BLaER1 (cell line): ENCODE results near the gene PODXL.
A peak's percentile ranks its signal among the peaks of the same experiment; 100 is the strongest.

Source experiments
- H3K27ac ChIP-seq: shearing (Covaris generic); formaldehyde crosslinking; 2 replicates; pipeline ENCODE4 v1.8.1; 2022
- H3K27me3 ChIP-seq: shearing (Covaris generic); formaldehyde crosslinking; 2 replicates; pipeline ENCODE4 v1.8.1; 2022
- H3K36me3 ChIP-seq: shearing (Covaris generic); formaldehyde crosslinking; 2 replicates; pipeline ENCODE4 v1.8.1; 2022
- H3K4me1 ChIP-seq: shearing (Covaris generic); formaldehyde crosslinking; 2 replicates; pipeline ENCODE4 v1.8.1; 2022
- H3K4me2 ChIP-seq: shearing (Covaris generic); formaldehyde crosslinking; 2 replicates; pipeline ENCODE4 v1.8.1; 2022
- H3K4me3 ChIP-seq: shearing (Covaris generic); formaldehyde crosslinking; 2 replicates; pipeline ENCODE4 v1.8.1; 2022
- H3K9ac ChIP-seq: shearing (Covaris generic); formaldehyde crosslinking; 2 replicates; pipeline ENCODE4 v1.8.1; 2022
- H3K9me3 ChIP-seq: shearing (Covaris generic); formaldehyde crosslinking; 2 replicates; pipeline ENCODE4 v1.8.1; 2022
- H4K20me1 ChIP-seq: shearing (Covaris generic); formaldehyde crosslinking; 2 replicates; pipeline ENCODE4 v1.8.1; 2022
- Cebpa-rat ChIP-seq: shearing (Covaris generic); IDR thresholded peaks from 2 replicates; pipeline ENCODE4 v1.8.1; 2022

The PODXL gene

GRCh38 chr7:131568510-131568909 is 12.1 kb upstream of the PODXL start:
- no peak for TF ChIP-seq Cebpa-rat
- H3K27me3 ChIP-seq: no peaks in the 10 kb centered on the region
- no peak overlapping the region for H3K4me2 ChIP-seq
- no peaks in the 10 kb centered on the region for H3K4me1 ChIP-seq
- no peak overlapping the region for H3K27ac ChIP-seq
- no peaks in the 10 kb centered on the region for H3K36me3 ChIP-seq
- no peak overlapping the region for H3K9ac ChIP-seq
- no peak overlapping the region for H3K4me3 ChIP-seq
- no peaks in the 10 kb centered on the region for H3K9me3 ChIP-seq
- H4K20me1 ChIP-seq: no peaks in the 10 kb centered on the region

GRCh38 chr7:131564640-131565039 is 8.2 kb upstream of the PODXL start:
- Histone ChIP-seq H3K4me2 (no peak overlapping the region), H3K27me3 (no peaks in the 10 kb centered on the region), H3K9me3 (no peaks in the 10 kb centered on the region), H3K4me3 (no peak overlapping the region), H4K20me1 (no peaks in the 10 kb centered on the region), H3K9ac (no peak overlapping the region), H3K4me1 (no peaks in the 10 kb centered on the region), H3K27ac (no peak overlapping the region), H3K36me3 (no peaks in the 10 kb centered on the region)
- TF ChIP-seq Cebpa-rat: no peak

GRCh38 chr7:131563918-131564317 is 7.5 kb upstream of the PODXL start:
- no peaks in the 10 kb centered on the region for H3K4me1 ChIP-seq
- TF ChIP-seq Cebpa-rat: no peak
- H3K36me3 ChIP-seq: no peaks in the 10 kb centered on the region
- H3K27me3 ChIP-seq: no peaks in the 10 kb centered on the region
- no peak overlapping the region for H3K4me2 ChIP-seq
- no peaks in the 10 kb centered on the region for H3K9me3 ChIP-seq
- H3K9ac ChIP-seq: no peak overlapping the region
- no peak overlapping the region for H3K27ac ChIP-seq
- no peak overlapping the region for H3K4me3 ChIP-seq
- no peaks in the 10 kb centered on the region for H4K20me1 ChIP-seq

- no peaks in the 10 kb centered on the region for H3K9me3 ChIP-seq
- peaks cover 2% of the 10 kb centered on the region; the same call in 1 of the 2 replicates for H3K4me1 ChIP-seq
- no peak for TF ChIP-seq Cebpa-rat
- H3K36me3 ChIP-seq: no peaks in the 10 kb centered on the region
- no peak overlapping the region for H3K27ac ChIP-seq
- H3K4me2 ChIP-seq: no peak overlapping the region
- H3K27me3 ChIP-seq: peaks cover 2% of the 10 kb centered on the region; the same call in 1 of the 2 replicates
- no peak overlapping the region for H3K4me3 ChIP-seq
- H3K9ac ChIP-seq: no peak overlapping the region
- H4K20me1 ChIP-seq: no peaks in the 10 kb centered on the region
Measured at GRCh38 chr7:131562941-131563340, 6.5 kb upstream of the PODXL start.

GRCh38 chr7:131560061-131560460 is 3.6 kb upstream of the PODXL start:
- peaks cover 6% of the 10 kb centered on the region; the same call in 1 of the 2 replicates for H3K27me3 ChIP-seq
- TF ChIP-seq Cebpa-rat: no peak
- H4K20me1 ChIP-seq: peaks cover 7% of the 10 kb centered on the region
- H3K9ac ChIP-seq: no peak overlapping the region
- H3K27ac ChIP-seq: no peak overlapping the region
- H3K9me3 ChIP-seq: no peaks in the 10 kb centered on the region
- no peaks in the 10 kb centered on the region for H3K36me3 ChIP-seq
- peaks cover 24% of the 10 kb centered on the region for H3K4me1 ChIP-seq
- no peak overlapping the region for H3K4me3 ChIP-seq
- no peak overlapping the region for H3K4me2 ChIP-seq

GRCh38 chr7:131557652-131558385 is 1.4 kb upstream of the PODXL start:
- Histone ChIP-seq H3K4me3 (peak overlapping the region; percentile 79; the same call in 1 of the 2 replicates), H3K9me3 (no peaks in the 10 kb centered on the region), H3K27me3 (peaks cover 6% of the 10 kb centered on the region; the same call in 1 of the 2 replicates), H4K20me1 (peaks cover 30% of the 10 kb centered on the region), H3K9ac (no peak overlapping the region), H3K36me3 (no peaks in the 10 kb centered on the region), H3K4me2 (peak overlapping the region; percentile 83), H3K4me1 (peaks cover 34% of the 10 kb centered on the region), H3K27ac (no peak overlapping the region)
- TF ChIP-seq Cebpa-rat: no peak

- peaks cover 34% of the 10 kb centered on the region for H3K4me1 ChIP-seq
- peak overlapping the region; percentile 84 for H3K27ac ChIP-seq
- peak overlapping the region; percentile 82 for H3K9ac ChIP-seq
- peaks cover 37% of the 10 kb centered on the region for H4K20me1 ChIP-seq
- no peak for TF ChIP-seq Cebpa-rat
- no peaks in the 10 kb centered on the region for H3K9me3 ChIP-seq
- peaks cover 6% of the 10 kb centered on the region; the same call in 1 of the 2 replicates for H3K27me3 ChIP-seq
- H3K4me3 ChIP-seq: peak overlapping the region; percentile 79
- H3K36me3 ChIP-seq: no peaks in the 10 kb centered on the region
- peak overlapping the region; percentile 83 for H3K4me2 ChIP-seq
Measured at GRCh38 chr7:131556909-131557651, 652 bp upstream of the PODXL start.

GRCh38 chr7:131555552-131556052 is 826 bp downstream of the PODXL start:
- peaks cover 6% of the 10 kb centered on the region; the same call in 1 of the 2 replicates for H3K27me3 ChIP-seq
- peaks cover 50% of the 10 kb centered on the region for H4K20me1 ChIP-seq
- no peaks in the 10 kb centered on the region; the same call in 1 of the 2 replicates for H3K36me3 ChIP-seq
- peaks cover 34% of the 10 kb centered on the region for H3K4me1 ChIP-seq
- peak overlapping the region; percentile 79 for H3K4me3 ChIP-seq
- peak overlapping the region; percentile 99 for H3K4me2 ChIP-seq
- peak overlapping the region; percentile 77 for H3K9ac ChIP-seq
- H3K9me3 ChIP-seq: no peaks in the 10 kb centered on the region
- H3K27ac ChIP-seq: peak overlapping the region; percentile 75
- TF ChIP-seq Cebpa-rat: no peak

GRCh38 chr7:131554880-131555516 is 1.4 kb downstream of the PODXL start:
- H3K36me3 ChIP-seq: no peaks in the 10 kb centered on the region; the same call in 1 of the 2 replicates
- peaks cover 6% of the 10 kb centered on the region; the same call in 1 of the 2 replicates for H3K27me3 ChIP-seq
- peaks cover 34% of the 10 kb centered on the region for H3K4me1 ChIP-seq
- TF ChIP-seq Cebpa-rat: no peak
- H4K20me1 ChIP-seq: peaks cover 50% of the 10 kb centered on the region
- no peaks in the 10 kb centered on the region for H3K9me3 ChIP-seq
- peak overlapping the region; percentile 77; the same call in 1 of the 2 replicates for H3K9ac ChIP-seq
- H3K4me2 ChIP-seq: peak overlapping the region; percentile 99
- H3K27ac ChIP-seq: no peak overlapping the region
- H3K4me3 ChIP-seq: peak overlapping the region; percentile 79
